Effector memory CD8-positive, alpha-beta T cell (primary cell): ENCODE results near the gene TAS2R8.

Experiments used
- ATAC-seq: fragments of 150-1000 bp; cut with Tn5 transposase; replicated peaks from 2 replicates; pipeline ENCODE4 v1.10.0; 2021; ENCODE audit warnings: mild to moderate bottlenecking, moderate library complexity
- DNase-seq, 3 experiments: peaks; one replicate each; pipeline ENCODE4 v3.0.0; 2021
- H3K27ac Mint-ChIP-seq, 2 donors: one replicate each; pipeline ENCODE4 v1.8.0; 2022; ENCODE audit warnings: mild to moderate bottlenecking in 2 of 2, mixed read lengths in 2 of 2, moderate library complexity in 2 of 2
- H3K27me3 Mint-ChIP-seq, 2 donors: one replicate each; pipeline ENCODE4 v1.8.0; 2022; ENCODE audit warnings: mixed read lengths in 2 of 2
- H3K36me3 Mint-ChIP-seq: one replicate; pipeline ENCODE4 v1.8.0; 2022; ENCODE audit warnings: mild to moderate bottlenecking, moderate library complexity, mixed read lengths; ENCODE audit not compliant: insufficient read depth
- H3K4me1 Mint-ChIP-seq, 2 donors: one replicate each; pipeline ENCODE4 v1.8.0; 2022; ENCODE audit warnings: low read depth in 2 of 2, mixed read lengths in 2 of 2
- H3K4me3 Mint-ChIP-seq, 2 donors: one replicate each; pipeline ENCODE4 v1.8.0; 2022; ENCODE audit warnings: mild to moderate bottlenecking in 2 of 2, mixed read lengths in 2 of 2, moderate library complexity in 2 of 2
- H3K9me3 Mint-ChIP-seq, 2 donors: one replicate each; pipeline ENCODE4 v1.8.0; 2022; ENCODE audit warnings: mixed read lengths in 2 of 2
- total RNA-seq, 9 experiments: gene quantifications; one replicate each; lab custom pipeline; 2026; lab: John Stamatoyannopoulos, UW

Gene TAS2R8, protein sequence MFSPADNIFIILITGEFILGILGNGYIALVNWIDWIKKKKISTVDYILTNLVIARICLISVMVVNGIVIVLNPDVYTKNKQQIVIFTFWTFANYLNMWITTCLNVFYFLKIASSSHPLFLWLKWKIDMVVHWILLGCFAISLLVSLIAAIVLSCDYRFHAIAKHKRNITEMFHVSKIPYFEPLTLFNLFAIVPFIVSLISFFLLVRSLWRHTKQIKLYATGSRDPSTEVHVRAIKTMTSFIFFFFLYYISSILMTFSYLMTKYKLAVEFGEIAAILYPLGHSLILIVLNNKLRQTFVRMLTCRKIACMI
- total RNA-seq: 0 to 0.06 (median 0) reads per million in 9 experiments

DNA sequence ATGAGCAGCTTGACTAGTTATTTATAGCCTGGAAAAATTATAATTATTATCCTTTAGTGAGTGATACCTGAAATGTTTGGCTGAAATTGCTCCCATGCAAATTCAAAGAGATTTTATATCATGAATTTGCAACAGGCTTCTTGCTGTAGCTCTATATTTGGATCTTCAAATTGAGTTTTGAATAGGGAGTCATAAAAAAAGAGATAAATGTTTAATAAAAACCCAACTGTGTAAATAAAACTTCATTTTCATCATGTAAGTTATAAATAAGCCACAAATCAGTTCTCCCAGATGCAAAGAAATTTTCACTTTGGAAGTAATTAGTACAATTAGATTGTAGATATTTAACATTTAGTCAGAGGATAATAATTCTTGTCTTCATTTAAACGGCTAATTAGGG lies at the start of gene TAS2R8:
TSS of gene TAS2R8 (minus strand) at position 101 of the 400 bp plus-strand sequence. CDS start 306 bp downstream, outside the sequence.
- H3K36me3 Mint-ChIP-seq: no peaks in the 10 kb centered on the region
- no peak within 1 kb of the TSS for H3K27ac Mint-ChIP-seq
- no peaks in the 10 kb centered on the region for H3K4me1 Mint-ChIP-seq
- peaks cover 56 to 69% of the 10 kb centered on the region in 2 donors for H3K27me3 Mint-ChIP-seq
- no peaks in the 10 kb centered on the region for H3K9me3 Mint-ChIP-seq
- ATAC-seq (no peak), DNase-seq (no peak)
- no peak within 1 kb of the TSS for H3K4me3 Mint-ChIP-seq

DNA sequence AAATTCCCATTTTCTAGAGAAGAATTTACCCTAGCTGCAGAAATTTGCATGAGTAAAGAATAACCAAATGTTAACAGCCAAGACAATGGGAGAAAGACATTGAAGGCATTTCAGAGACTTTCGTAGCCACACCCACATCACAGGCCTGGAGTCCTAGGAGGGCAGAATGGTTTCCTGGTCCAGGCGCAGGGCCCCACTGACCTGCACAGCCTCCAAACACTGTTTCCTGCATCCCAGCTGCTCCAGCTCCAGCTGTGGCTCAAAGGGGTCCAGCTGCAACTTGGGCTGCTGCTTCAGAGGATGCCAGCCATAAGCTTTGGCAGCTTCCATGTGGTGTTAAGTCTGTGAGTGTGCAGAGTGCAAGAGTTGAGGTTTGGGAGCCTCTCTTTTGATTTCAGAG lies 48.7 kb upstream of the TAS2R8 start:
- DNase-seq (no peak), ATAC-seq (no peak)
- Mint-ChIP-seq H3K27ac (no peak overlapping the region), H3K36me3 (peaks cover 4% of the 10 kb centered on the region), H3K9me3 (peaks cover 5 to 21% of the 10 kb centered on the region in 2 donors), H3K4me3 (no peak overlapping the region), H3K4me1 (peaks cover 23 to 30% of the 10 kb centered on the region in 2 donors), H3K27me3 (no peaks in the 10 kb centered on the region)

DNA sequence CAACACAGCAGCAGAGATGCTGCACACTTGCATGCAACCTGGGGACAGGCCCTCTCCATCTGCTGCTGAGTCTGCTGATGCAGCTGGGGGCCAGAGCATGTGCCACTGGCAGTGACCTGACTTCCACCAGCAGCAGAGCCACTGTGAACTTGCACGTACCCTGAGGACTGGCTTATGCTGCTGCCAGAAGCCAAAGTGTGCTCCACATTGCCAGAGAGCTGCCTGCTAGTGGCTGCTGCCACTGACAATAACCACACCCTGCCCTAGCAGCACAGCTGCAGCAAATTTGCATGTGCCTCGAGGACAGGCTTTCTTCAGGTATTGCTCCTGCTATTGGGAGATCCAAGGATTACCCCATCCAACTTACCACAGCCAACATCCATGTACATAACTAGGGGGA lies 46.7 kb upstream of the TAS2R8 start:
- peaks cover 3% of the 10 kb centered on the region for H3K36me3 Mint-ChIP-seq
- no peak for DNase-seq
- no peaks in the 10 kb centered on the region for H3K27me3 Mint-ChIP-seq
- H3K9me3 Mint-ChIP-seq: peaks cover 5 to 15% of the 10 kb centered on the region in 2 donors
- H3K4me3 Mint-ChIP-seq: no peak overlapping the region
- ATAC-seq: no peak
- H3K27ac Mint-ChIP-seq: no peak overlapping the region
- H3K4me1 Mint-ChIP-seq: peaks cover 40 to 42% of the 10 kb centered on the region in 2 donors

DNA sequence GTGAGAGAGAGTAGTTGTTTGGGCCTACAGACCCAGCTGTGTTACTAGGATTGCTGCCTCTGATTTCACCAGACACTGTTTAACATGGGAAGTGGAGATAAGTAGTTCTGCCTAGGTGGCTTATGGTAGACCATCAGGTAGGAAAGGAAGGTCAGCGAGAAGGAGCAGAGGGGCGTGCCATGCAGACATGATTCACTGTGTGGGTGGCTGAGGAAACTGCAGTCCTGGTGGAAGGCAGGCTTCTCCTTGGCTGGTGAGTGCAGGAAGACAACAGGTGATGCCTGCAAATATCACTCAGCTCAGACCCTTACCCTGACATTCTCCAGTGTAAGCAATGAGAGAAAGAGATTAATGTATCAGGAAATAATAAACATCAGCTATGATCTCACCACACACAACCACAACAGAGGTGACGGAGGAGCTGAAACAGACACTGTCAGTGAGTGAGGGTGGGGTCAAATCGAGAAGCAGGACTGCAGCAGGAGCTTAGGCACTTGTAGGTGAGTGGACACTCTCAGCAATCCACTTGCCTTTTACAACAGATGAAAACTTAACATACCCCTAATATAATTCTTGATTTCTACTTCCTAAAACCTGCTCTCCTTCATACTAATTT lies 44.3 kb upstream of the TAS2R8 start:
- H3K36me3 Mint-ChIP-seq: peaks cover 10% of the 10 kb centered on the region

DNA sequence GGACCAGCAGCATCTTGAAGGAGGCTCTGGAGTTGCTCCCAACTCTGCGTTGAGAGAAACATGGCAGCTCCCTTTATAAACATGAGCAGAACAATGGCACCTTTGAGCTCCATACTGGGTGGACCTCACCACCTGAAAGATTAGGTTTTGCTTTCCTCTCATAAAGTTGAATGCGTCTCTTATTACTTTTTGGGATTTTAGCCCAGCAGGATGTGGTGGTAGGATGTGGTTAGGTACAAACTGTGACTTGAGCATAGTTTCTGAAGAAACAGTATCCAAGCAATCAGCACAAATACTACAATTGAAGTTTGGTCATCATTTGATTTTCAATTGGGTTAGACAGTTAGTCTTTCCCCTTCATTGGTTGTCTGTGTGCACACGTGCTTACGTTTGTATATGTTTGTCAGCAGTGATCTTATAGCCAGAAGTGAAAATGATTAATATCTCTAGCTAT lies 42.4 kb upstream of the TAS2R8 start, which contains the start of gene PRR4:
TSS of gene PRR4 (minus strand) at position 51 of the 454 bp plus-strand sequence. CDS start at position 13, 38 bp downstream.
- Mint-ChIP-seq H3K4me3 (no peak within 1 kb of the TSS), H3K36me3 (peaks cover 10% of the 10 kb centered on the region)
- ATAC-seq: peak; percentile 86

More for the DNA sequence above, 44.3 kb upstream of the TAS2R8 start:
- Mint-ChIP-seq H3K27ac (peak overlapping the region; percentile 68 to 85), H3K4me3 (no peak overlapping the region), H3K4me1 (peaks cover 40 to 42% of the 10 kb centered on the region in 2 donors), H3K9me3 (no peaks in the 10 kb centered on the region), H3K27me3 (no peaks in the 10 kb centered on the region)
- DNase-seq (no peak), ATAC-seq (peak; percentile 58)

DNA sequence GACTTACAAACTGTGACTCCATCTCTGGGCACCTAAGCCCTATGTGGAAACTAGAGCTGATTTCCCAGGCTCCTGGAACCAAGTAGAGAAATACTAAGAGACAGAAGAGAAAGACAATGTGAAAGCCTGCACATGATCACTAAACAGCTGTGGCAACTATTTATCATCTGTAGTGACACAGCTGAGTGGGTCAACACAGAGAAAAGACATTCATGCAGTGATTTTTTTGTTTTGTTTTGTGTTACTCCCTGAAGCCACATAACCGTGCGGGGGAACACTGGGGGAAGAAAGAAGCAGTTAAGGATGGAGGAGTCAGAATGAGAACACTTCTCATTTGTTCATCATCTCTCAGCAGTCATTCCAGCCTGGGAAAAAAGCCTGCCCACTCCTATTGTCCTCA lies 40.7 kb upstream of the TAS2R8 start:
- Mint-ChIP-seq H3K27me3 (no peaks in the 10 kb centered on the region), H3K36me3 (peaks cover 10% of the 10 kb centered on the region), H3K4me1 (peaks cover 30 to 36% of the 10 kb centered on the region in 2 donors), H3K9me3 (no peaks in the 10 kb centered on the region), H3K4me3 (no peak overlapping the region), H3K27ac (no peak overlapping the region)
- ATAC-seq (no peak), DNase-seq (no peak)

More for the DNA sequence above, 42.4 kb upstream of the TAS2R8 start, which contains the start of gene PRR4:
- H3K27ac Mint-ChIP-seq: peak within 1 kb of the TSS; percentile 68 to 85
- H3K4me1 Mint-ChIP-seq: peaks cover 40% of the 10 kb centered on the region in 2 donors
- no peaks in the 10 kb centered on the region for H3K27me3 Mint-ChIP-seq
- DNase-seq: peak in 1 of 3 experiments; percentile 10
- no peaks in the 10 kb centered on the region for H3K9me3 Mint-ChIP-seq

DNA sequence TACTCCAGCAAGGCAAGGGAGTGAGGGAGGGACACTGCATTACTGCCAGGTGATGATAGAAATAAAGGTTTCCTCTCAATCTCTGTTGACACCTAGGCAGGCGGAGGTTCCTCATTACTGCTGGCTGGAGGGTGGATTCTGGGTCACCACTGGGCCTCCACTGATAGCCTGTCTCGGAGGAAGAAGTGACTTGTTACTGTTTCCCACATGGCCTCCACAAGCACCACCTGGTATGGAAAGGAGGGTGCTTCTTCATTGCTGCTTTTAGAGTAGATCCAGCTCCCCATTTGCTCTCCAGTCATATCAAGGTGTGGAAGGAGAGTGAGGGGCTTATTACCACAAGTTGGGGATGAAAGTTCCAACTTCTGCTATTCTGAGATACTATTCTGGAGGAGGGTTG lies 35.8 kb upstream of the TAS2R8 start:
- ATAC-seq: no peak
- Mint-ChIP-seq H3K27me3 (no peaks in the 10 kb centered on the region), H3K36me3 (peaks cover 7% of the 10 kb centered on the region), H3K27ac (peak overlapping the region in 1 of 2 donors; percentile 32), H3K4me1 (no peaks in the 10 kb centered on the region), H3K4me3 (no peak overlapping the region), H3K9me3 (no peaks in the 10 kb centered on the region)
- no peak for DNase-seq

DNA sequence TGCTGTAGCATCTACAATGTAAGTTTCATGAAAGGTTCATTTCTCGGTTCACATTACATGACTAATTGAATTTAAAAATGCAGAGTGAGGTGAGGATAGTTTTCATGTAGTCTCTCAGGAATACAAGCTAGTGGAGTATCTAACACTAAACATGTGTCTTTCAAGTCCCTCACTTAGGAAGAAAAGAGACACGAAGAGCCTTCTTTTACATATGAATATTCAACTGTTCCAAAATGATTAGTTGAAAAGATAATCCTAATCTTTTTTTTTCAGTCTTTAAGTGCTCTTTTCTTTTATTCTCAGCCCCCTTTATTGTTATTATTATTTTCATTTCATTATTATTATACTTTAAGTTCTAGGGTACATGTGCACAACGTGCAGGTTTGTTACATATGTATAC lies 31.4 kb upstream of the TAS2R8 start:
- H3K27ac Mint-ChIP-seq: no peak overlapping the region
- H3K27me3 Mint-ChIP-seq: no peaks in the 10 kb centered on the region
- peaks cover 0 to 2% of the 10 kb centered on the region in 2 donors for H3K9me3 Mint-ChIP-seq
- H3K4me3 Mint-ChIP-seq: no peak overlapping the region
- ATAC-seq: no peak
- H3K36me3 Mint-ChIP-seq: no peaks in the 10 kb centered on the region
- no peak for DNase-seq
- no peaks in the 10 kb centered on the region for H3K4me1 Mint-ChIP-seq

DNA sequence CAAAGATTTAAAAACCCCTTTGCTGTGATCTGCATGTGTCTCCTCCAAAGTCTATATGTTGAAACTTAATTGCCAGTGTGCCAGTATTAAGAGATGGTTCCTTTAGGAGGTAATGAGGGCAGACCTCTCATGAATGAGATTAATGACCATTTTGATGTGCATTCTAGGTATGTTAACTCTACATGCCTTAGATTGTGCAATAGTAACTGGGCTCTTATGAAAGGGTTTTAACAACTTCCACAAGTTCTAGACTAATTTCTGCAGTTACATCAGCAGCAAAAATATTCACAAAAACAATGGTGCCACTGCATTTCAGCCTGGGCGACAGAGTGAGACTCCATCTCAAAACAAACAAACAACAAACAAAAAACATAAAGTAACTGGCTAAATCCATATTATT lies 22.9 kb upstream of the TAS2R8 start:
- no peak for DNase-seq
- ATAC-seq: no peak
- no peaks in the 10 kb centered on the region for H3K36me3 Mint-ChIP-seq
- no peak overlapping the region for H3K27ac Mint-ChIP-seq
- H3K9me3 Mint-ChIP-seq: no peaks in the 10 kb centered on the region
- H3K27me3 Mint-ChIP-seq: no peaks in the 10 kb centered on the region
- no peaks in the 10 kb centered on the region for H3K4me1 Mint-ChIP-seq
- no peak overlapping the region for H3K4me3 Mint-ChIP-seq

DNA sequence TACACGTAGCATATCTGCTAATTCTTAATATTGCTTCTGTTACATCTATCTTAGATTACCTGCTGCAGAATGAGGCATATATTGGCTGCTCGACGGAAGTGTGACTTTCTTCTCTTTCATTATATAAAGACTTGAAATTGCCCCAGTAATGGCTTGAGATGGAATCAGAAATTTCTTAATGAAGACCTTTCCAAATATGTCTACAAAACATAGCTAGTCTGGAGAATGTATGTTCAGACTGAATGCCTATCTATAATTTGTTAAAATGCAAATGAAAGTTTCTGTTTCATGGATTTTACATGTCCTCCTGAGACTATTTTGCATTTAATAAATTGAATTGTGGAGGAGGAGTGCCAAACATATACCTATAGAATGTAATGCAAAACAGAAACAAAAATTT lies 19.2 kb upstream of the TAS2R8 start, which contains the start of gene TAS2R10:
TSS of gene TAS2R10 (minus strand) at position 101 of the 400 bp plus-strand sequence. CDS start at position 12, 89 bp downstream.
- no peak for DNase-seq
- H3K27ac Mint-ChIP-seq: no peak within 1 kb of the TSS
- H3K9me3 Mint-ChIP-seq: no peaks in the 10 kb centered on the region
- no peaks in the 10 kb centered on the region for H3K36me3 Mint-ChIP-seq
- ATAC-seq: no peak
- no peak within 1 kb of the TSS for H3K4me3 Mint-ChIP-seq
- no peaks in the 10 kb centered on the region for H3K4me1 Mint-ChIP-seq
- no peaks in the 10 kb centered on the region for H3K27me3 Mint-ChIP-seq

DNA sequence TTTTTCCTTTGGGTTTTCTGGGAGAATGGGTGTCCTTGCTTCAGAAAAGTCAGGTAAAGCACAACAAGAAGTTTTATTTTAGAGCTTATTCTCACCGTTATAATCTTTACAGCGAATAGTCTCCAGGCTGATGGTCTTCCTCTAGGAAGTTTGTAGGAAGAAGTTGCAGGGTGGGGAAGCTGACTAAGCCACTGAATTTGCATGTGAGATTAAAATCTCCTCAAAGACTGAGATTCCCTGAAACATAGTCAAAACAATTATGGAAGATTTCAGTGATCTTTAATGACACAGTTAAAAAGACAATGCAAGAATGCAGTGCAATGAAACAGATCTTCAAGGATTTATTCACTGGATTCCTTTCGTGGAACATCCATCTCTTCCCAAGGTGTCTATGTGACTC lies 17.9 kb upstream of the TAS2R8 start:
- Mint-ChIP-seq H3K27ac (no peak overlapping the region), H3K36me3 (no peaks in the 10 kb centered on the region), H3K4me3 (no peak overlapping the region), H3K4me1 (no peaks in the 10 kb centered on the region), H3K9me3 (no peaks in the 10 kb centered on the region), H3K27me3 (no peaks in the 10 kb centered on the region)
- ATAC-seq (no peak), DNase-seq (no peak)

DNA sequence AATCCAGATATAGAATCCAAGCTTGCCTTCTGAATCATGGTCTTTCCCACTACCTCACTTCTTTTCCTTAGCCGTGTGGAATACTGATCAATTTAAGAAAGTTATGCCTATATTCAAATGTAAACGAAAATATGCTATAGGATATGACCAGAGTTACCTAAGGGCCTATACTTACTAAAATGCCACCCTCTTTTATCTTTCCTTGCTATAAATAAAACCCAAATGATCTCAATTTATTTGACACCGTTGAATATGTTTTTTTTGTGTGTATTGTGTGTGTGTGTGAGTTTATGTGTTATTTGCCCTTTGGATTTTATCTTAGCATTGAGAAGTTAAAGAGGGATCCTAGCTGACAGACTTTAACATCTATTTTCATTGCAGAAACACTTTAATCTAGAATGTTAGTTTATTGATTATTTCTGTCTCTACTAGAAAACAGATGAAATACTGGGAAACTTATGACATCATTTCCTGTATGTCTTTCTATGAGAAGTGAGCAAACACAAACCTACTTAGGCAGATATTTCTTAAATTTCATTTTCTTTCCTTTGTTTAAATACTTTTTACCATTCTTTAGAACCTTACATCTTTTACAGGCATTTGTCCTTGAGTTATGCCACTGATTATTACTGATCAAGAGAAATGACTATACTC lies 4.9 kb upstream of the TAS2R8 start:
- Mint-ChIP-seq H3K27me3 (peaks cover 47 to 63% of the 10 kb centered on the region in 2 donors), H3K36me3 (no peaks in the 10 kb centered on the region), H3K4me1 (no peaks in the 10 kb centered on the region), H3K9me3 (no peaks in the 10 kb centered on the region), H3K27ac (no peak overlapping the region), H3K4me3 (no peak overlapping the region)
- ATAC-seq: no peak
- DNase-seq: no peak

DNA sequence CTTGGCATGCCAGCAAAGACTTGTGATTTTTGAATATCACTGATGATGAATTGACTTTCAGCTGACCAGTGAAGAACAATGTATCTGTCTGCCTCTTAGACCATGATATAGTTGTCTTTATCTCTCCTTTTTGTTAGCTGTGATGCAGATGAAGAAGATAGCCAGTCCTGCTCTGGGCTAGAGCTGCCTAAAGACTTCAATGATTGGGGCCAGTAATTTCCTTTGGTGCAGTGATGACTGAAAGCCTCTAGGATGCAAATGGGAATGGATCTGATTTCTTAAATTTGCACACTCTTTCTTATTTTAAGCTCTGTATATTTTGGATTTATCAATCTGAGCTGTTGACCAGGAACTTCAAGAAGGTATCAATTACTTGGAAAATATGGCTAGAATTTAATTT lies 3.0 kb upstream of the TAS2R8 start, which contains the start of gene TAS2R9:
TSS of gene TAS2R9 (minus strand) at position 101 of the 400 bp plus-strand sequence. CDS start at position 8, 93 bp downstream.
- no peak within 1 kb of the TSS for H3K4me3 Mint-ChIP-seq
- DNase-seq (no peak), ATAC-seq (no peak)
- peaks cover 62% of the 10 kb centered on the region in 2 donors for H3K27me3 Mint-ChIP-seq
- H3K36me3 Mint-ChIP-seq: no peaks in the 10 kb centered on the region
- no peak within 1 kb of the TSS for H3K27ac Mint-ChIP-seq
- H3K9me3 Mint-ChIP-seq: no peaks in the 10 kb centered on the region
- H3K4me1 Mint-ChIP-seq: no peaks in the 10 kb centered on the region
